ENCODE measurements around the gene VSIR. TPM values are rescaled to one million over a fixed set of nuclear protein-coding genes. Genes with fewer than 3 reads are reported as not detected.
A peak's percentile ranks its signal among the peaks of the same experiment; 100 is the strongest.

VSIR gene
- total RNA-seq, 4 donors from 2014 or later, result 34.1 to 51.7 (median 44.8) TPM

GRCh38 chr10:71744897-71745663, 28.2 kb downstream of the VSIR start:
- no peak for DNase-seq
- TF ChIP-seq, protein P1, sequence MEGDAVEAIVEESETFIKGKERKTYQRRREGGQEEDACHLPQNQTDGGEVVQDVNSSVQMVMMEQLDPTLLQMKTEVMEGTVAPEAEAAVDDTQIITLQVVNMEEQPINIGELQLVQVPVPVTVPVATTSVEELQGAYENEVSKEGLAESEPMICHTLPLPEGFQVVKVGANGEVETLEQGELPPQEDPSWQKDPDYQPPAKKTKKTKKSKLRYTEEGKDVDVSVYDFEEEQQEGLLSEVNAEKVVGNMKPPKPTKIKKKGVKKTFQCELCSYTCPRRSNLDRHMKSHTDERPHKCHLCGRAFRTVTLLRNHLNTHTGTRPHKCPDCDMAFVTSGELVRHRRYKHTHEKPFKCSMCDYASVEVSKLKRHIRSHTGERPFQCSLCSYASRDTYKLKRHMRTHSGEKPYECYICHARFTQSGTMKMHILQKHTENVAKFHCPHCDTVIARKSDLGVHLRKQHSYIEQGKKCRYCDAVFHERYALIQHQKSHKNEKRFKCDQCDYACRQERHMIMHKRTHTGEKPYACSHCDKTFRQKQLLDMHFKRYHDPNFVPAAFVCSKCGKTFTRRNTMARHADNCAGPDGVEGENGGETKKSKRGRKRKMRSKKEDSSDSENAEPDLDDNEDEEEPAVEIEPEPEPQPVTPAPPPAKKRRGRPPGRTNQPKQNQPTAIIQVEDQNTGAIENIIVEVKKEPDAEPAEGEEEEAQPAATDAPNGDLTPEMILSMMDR (IDR thresholded peaks at IDR 0.05), result no peak
- no peak for TF ChIP-seq POLR2A (IDR thresholded peaks at IDR 0.05)
- peaks cover 49 to 100% (median 69%) of the 10 kb centered on the region in 3 donors for H3K4me1 ChIP-seq
- H3K27me3 ChIP-seq, result no peaks in the 10 kb centered on the region
- peak overlapping the region in 3 of 4 donors; percentile 85 to 91 (median 88) for H3K27ac ChIP-seq
- intact Hi-C loops (cut with DNase I), result no loop called here
- 84 to 88% methylated on average over 4 to 6 of the region's 8 CpGs for WGBS, 2 donors
- H3K36me3 ChIP-seq, result peaks cover 0 to 6% (median under 1%) of the 10 kb centered on the region in 3 donors
- H3K4me3 ChIP-seq, result no peak overlapping the region
- no peaks in the 10 kb centered on the region for H3K9me3 ChIP-seq

DNA sequence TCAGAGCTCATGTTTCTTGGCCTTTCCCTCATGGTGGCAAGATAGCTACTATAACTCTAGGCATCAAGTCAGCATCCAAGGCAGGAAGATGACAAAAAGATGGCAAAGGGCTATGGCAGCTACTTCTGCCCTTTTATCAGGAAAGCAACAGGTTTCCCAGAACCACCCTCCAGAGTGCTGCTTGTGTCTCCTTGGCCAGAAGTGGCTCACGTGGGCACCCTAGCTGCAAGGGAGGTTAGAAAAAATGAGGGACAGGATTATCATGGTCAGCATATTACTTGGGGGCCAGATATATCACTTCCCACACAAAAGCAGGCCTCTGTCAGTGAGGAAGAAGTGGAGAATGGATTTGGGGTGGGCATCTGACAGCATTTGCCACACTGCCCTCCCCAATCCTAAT, 29.5 kb downstream of the VSIR start:
- DNase-seq, result no peak
- H3K9me3 ChIP-seq, result no peaks in the 10 kb centered on the region
- H3K27ac ChIP-seq, result no peak overlapping the region
- intact Hi-C loops (cut with DNase I), result no loop called here
- H3K27me3 ChIP-seq, result no peaks in the 10 kb centered on the region
- no peaks in the 10 kb centered on the region for H3K36me3 ChIP-seq
- H3K4me1 ChIP-seq, result peaks cover 50 to 100% (median 68%) of the 10 kb centered on the region in 3 donors
- H3K4me3 ChIP-seq, result no peak overlapping the region
- WGBS, 2 donors, result 67 to 100% methylated on average over 1 of the region's 1 CpG
- TF ChIP-seq POLR2A (IDR thresholded peaks at IDR 0.05), result no peak
- TF ChIP-seq, protein P1 (IDR thresholded peaks at IDR 0.05), result no peak

GRCh38 chr10:71743089-71743838, 30.1 kb downstream of the VSIR start:
- H3K4me3 ChIP-seq, result no peak overlapping the region
- WGBS, 2 donors, result 61 to 84% methylated on average over 4 of the region's 4 CpGs
- H3K4me1 ChIP-seq, result peaks cover 45 to 100% (median 65%) of the 10 kb centered on the region in 3 donors
- H3K27ac ChIP-seq, result peak overlapping the region in 2 of 4 donors; percentile 19 to 39
- intact Hi-C loops (cut with DNase I), result no loop called here
- H3K36me3 ChIP-seq, result no peaks in the 10 kb centered on the region
- H3K9me3 ChIP-seq, result no peaks in the 10 kb centered on the region
- no peak for DNase-seq
- TF ChIP-seq, protein P1 (IDR thresholded peaks at IDR 0.05), result no peak
- TF ChIP-seq POLR2A (IDR thresholded peaks at IDR 0.05), result no peak
- H3K27me3 ChIP-seq, result no peaks in the 10 kb centered on the region

DNA sequence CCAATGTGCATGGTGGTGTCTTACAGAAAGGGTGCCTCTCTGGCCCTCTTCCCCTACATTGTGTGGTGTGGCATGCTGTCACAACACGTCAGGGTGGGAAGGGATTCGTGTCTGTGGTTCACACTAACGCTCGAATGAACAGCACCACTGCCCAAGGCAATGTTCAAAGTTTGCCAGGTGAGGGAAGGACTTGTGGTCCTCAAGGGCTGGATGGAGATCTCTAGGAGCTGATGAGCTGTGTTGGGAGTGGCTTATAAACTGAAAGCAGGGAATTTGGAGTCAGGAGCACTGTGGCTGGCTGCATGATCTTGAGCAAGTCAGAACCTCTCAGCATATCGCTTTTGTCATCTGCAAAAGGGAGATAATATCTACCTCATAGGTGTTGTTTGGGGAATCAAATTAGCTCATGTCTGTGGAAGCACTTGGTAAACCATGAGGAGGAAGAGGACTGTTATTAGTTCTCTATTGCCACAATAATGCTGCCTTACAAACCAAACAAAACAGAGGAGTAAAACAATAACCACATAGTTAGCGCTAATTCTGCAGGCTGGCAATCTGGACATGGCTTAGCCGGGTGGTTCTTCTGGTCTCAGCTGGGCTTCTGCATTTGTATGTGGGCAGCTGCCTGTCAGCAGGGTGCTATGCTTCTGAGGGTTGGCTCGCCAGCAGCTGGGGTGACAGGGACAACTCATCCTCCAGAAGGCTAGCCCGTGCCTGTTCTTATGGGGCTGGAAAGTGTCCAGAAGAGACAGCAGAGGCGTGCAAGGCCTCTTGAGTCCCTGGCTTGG, 30.8 kb downstream of the VSIR start:
- Histone ChIP-seq H3K27me3 (no peaks in the 10 kb centered on the region), H3K9me3 (no peaks in the 10 kb centered on the region), H3K36me3 (no peaks in the 10 kb centered on the region), H3K4me1 (peaks cover 46 to 100% (median 65%) of the 10 kb centered on the region in 3 donors), H3K4me3 (no peak overlapping the region), H3K27ac (peak overlapping the region in 1 of 4 donors; percentile 19)
- DNase-seq, result no peak
- 59% methylated on average over 6 to 8 of the region's 10 CpGs for WGBS, 2 donors
- TF ChIP-seq, protein P1 (IDR thresholded peaks at IDR 0.05), result no peak
- no peak for TF ChIP-seq POLR2A (IDR thresholded peaks at IDR 0.05)
- intact Hi-C loops (cut with DNase I), result no loop called here
